Naive thymus-derived CD4-positive, alpha-beta T cell (primary cell): Measurements from ENCODE around the gene MCMBP. TPM values are rescaled to one million over a fixed set of nuclear protein-coding genes. Genes with fewer than 3 reads are reported as not detected.

Experiments
- ATAC-seq: fragments of 150-1000 bp; cut with Tn5 transposase; 2 replicates; pipeline ENCODE4 v1.10.0; 2021; ENCODE audit warnings: mild to moderate bottlenecking, moderate library complexity
- CTCF ChIA-PET: fragments of 350-600 bp; sonication (Branson Sonifier 250); formaldehyde crosslinking; loops from one replicate; lab custom pipeline; 2021; ENCODE audit warnings: antibody characterized with exemption; lab: Charles Lee
- POLR2A ChIA-PET: fragments of 350-600 bp; sonication (Branson Sonifier 250); formaldehyde crosslinking; loops from one replicate; lab custom pipeline; 2021; ENCODE audit warnings: antibody characterized with exemption, inconsistent platforms; lab: Charles Lee
- DNase-seq, 9 donors: peaks; one replicate each; pipeline versions ENCODE4 v3.0.0 to v3.0.0-alpha.2; 2020 to 2022; ENCODE audit warnings: mixed read lengths in 1 of 9
- H3K27ac ChIP-seq: one replicate; pipeline ENCODE4 v1.7.0; 2013; ENCODE audit warnings: mild to moderate bottlenecking, low read depth, low read length, moderate library complexity
- H3K27me3 ChIP-seq, 2 donors: one replicate each; pipeline ENCODE4 v1.7.0; 2013; ENCODE audit warnings: low read length in 2 of 2, mild to moderate bottlenecking in 2 of 2, moderate library complexity in 2 of 2; ENCODE audit not compliant: control insufficient read depth in 2 of 2, insufficient read depth in 2 of 2
- H3K36me3 ChIP-seq, 3 experiments: 1 replicate in 2 of 3; 2 replicates in 1 of 3; pipeline ENCODE4 v1.7.0; 2013; ENCODE audit warnings: low read length in 3 of 3, mild to moderate bottlenecking in 3 of 3, moderate library complexity in 1 of 3; ENCODE audit not compliant: insufficient read depth in 3 of 3, control insufficient read depth in 2 of 3
- H3K4me1 ChIP-seq, 2 donors: one replicate each; pipeline ENCODE4 v1.7.0; 2013; ENCODE audit warnings: low read length in 2 of 2, mild to moderate bottlenecking in 2 of 2, moderate library complexity in 1 of 2; ENCODE audit not compliant: control insufficient read depth in 2 of 2, insufficient read depth in 2 of 2
- H3K4me3 ChIP-seq: 2 replicates; pipeline ENCODE4 v1.7.0; 2013; ENCODE audit warnings: mild to moderate bottlenecking, low read length
- H3K9me3 ChIP-seq, 3 experiments: 1 replicate in 2 of 3; 2 replicates in 1 of 3; pipeline ENCODE4 v1.7.0; 2013; ENCODE audit warnings: low read length in 3 of 3; ENCODE audit not compliant: control insufficient read depth in 2 of 3
- H3K27ac Mint-ChIP-seq, 9 donors: one replicate each; pipeline ENCODE4 v1.8.0; 2020 to 2022; ENCODE audit warnings: mixed read lengths in 9 of 9, mild to moderate bottlenecking in 8 of 9, moderate library complexity in 5 of 9, inconsistent platforms in 2 of 9
- H3K27me3 Mint-ChIP-seq, 5 donors: one replicate each; pipeline ENCODE4 v1.8.0; 2021 to 2022; ENCODE audit warnings: mixed read lengths in 5 of 5, mild to moderate bottlenecking in 1 of 5
- H3K36me3 Mint-ChIP-seq, 5 donors: one replicate each; pipeline ENCODE4 v1.8.0; 2020 to 2022; ENCODE audit warnings: mixed read lengths in 5 of 5, mild to moderate bottlenecking in 3 of 5, inconsistent platforms in 1 of 5
- H3K4me1 Mint-ChIP-seq, 7 donors: one replicate each; pipeline ENCODE4 v1.8.0; 2020 to 2022; ENCODE audit warnings: mixed read lengths in 7 of 7, mild to moderate bottlenecking in 3 of 7, inconsistent platforms in 1 of 7
- H3K4me3 Mint-ChIP-seq, 10 donors: one replicate each; pipeline ENCODE4 v1.8.0; 2020 to 2022; ENCODE audit warnings: mild to moderate bottlenecking in 10 of 10, mixed read lengths in 10 of 10, moderate library complexity in 6 of 10, inconsistent platforms in 2 of 10
- H3K9me3 Mint-ChIP-seq, 11 donors: one replicate each; pipeline ENCODE4 v1.8.0; 2020 to 2022; ENCODE audit warnings: mixed read lengths in 11 of 11, mild to moderate bottlenecking in 4 of 11, inconsistent platforms in 1 of 11, moderate library complexity in 1 of 11
- intact Hi-C, 2 donors: fragments of 100-400 bp; cut with micrococcal nuclease; formaldehyde crosslinking; loops; one replicate each; pipeline ENCODE4 v1.15.1; 2023
- polyA plus RNA-seq, 2 donors: library from polyadenylated mRNA; unstranded; fragments of 300-500 nt; fragmentation: Illumina TruSeq; gene quantifications; one replicate each; pipeline ENCODE4 v1.2.3, GENCODE V29; 2021
- total RNA-seq, 6 experiments: library from RNA in 5 of 6; stranded (reverse) in 5 of 6; gene quantifications; 1 replicate in 5 of 6; 2 replicates in 1 of 6; pipeline ENCODE4 v1.2.3 and lab custom pipeline; 2021 to 2026

Gene MCMBP
- total and polyA plus RNA-seq, 7 experiments from 2014 or later, result 30.5 to 82.8 (median 46.0) TPM

- intact Hi-C loops, result no loop called here
- Histone ChIP-seq H3K27me3 (no peaks in the 10 kb centered on the region), H3K4me1 (no peaks in the 10 kb centered on the region), H3K9me3 (no peaks in the 10 kb centered on the region), H3K36me3 (peaks cover 0 to 16% (median 2%) of the 10 kb centered on the region in 3 experiments), H3K4me3 (no peak overlapping the region), H3K27ac (no peak overlapping the region)
- no peak overlapping the region for H3K4me3 Mint-ChIP-seq
- ATAC-seq (no peak), DNase-seq (no peak)
- H3K9me3 Mint-ChIP-seq, result no peaks in the 10 kb centered on the region
- POLR2A ChIA-PET, result interaction anchor here (0.5 kb wide), 1 partner anchor 27 kb away, joined by 4 read pairs; no protein-coding TSS in a partner anchor
- no peaks in the 10 kb centered on the region for H3K27me3 Mint-ChIP-seq
- CTCF ChIA-PET, result no interaction called here
- H3K36me3 Mint-ChIP-seq, result peaks cover 4 to 23% (median 5%) of the 10 kb centered on the region in 5 donors
- H3K4me1 Mint-ChIP-seq, result peaks cover 0 to 2% (median 0%) of the 10 kb centered on the region in 7 donors
- H3K27ac Mint-ChIP-seq, result peak overlapping the region in 4 of 9 donors; percentile 28 to 66 (median 52)
Measured at GRCh38 chr10:119824299-119824698, 48.3 kb downstream of the MCMBP start.

GRCh38 chr10:119821182-119821581 is 51.5 kb downstream of the MCMBP start:
- no peak overlapping the region for H3K27ac ChIP-seq
- no peak overlapping the region for H3K4me3 ChIP-seq
- DNase-seq, result no peak
- ATAC-seq, result no peak
- intact Hi-C loops, result no loop called here
- peak overlapping the region in 1 of 9 donors; percentile 12 for H3K27ac Mint-ChIP-seq
- CTCF ChIA-PET, result no interaction called here
- H3K36me3 ChIP-seq, result peaks cover 0 to 6% (median 0%) of the 10 kb centered on the region in 3 experiments
- no peaks in the 10 kb centered on the region for H3K4me1 ChIP-seq
- H3K36me3 Mint-ChIP-seq, result peaks cover 0 to 25% (median 10%) of the 10 kb centered on the region in 5 donors
- peaks cover 0 to 2% (median 0%) of the 10 kb centered on the region in 7 donors for H3K4me1 Mint-ChIP-seq
- POLR2A ChIA-PET, result no interaction called here
- H3K9me3 ChIP-seq, result no peaks in the 10 kb centered on the region
- H3K27me3 ChIP-seq, result no peaks in the 10 kb centered on the region
- no peaks in the 10 kb centered on the region for H3K27me3 Mint-ChIP-seq
- no peak overlapping the region for H3K4me3 Mint-ChIP-seq
- no peaks in the 10 kb centered on the region for H3K9me3 Mint-ChIP-seq

- Mint-ChIP-seq H3K4me3 (peak overlapping the region in 6 of 10 donors; percentile 8 to 54 (median 22)), H3K27ac (peak overlapping the region in 2 of 9 donors; percentile 39 to 47), H3K9me3 (no peaks in the 10 kb centered on the region), H3K36me3 (peaks cover 4 to 31% (median 17%) of the 10 kb centered on the region in 5 donors), H3K27me3 (no peaks in the 10 kb centered on the region), H3K4me1 (peaks cover 0 to 4% (median 0%) of the 10 kb centered on the region in 7 donors)
- ChIA-PET CTCF (interaction anchor here (1.1 kb wide), 1 partner anchor 40 kb away, joined by 3 read pairs; no protein-coding TSS in a partner anchor), POLR2A (no interaction called here)
- intact Hi-C loops, result no loop called here
- Histone ChIP-seq H3K27me3 (no peaks in the 10 kb centered on the region), H3K4me1 (no peaks in the 10 kb centered on the region), H3K9me3 (no peaks in the 10 kb centered on the region), H3K36me3 (peaks cover 0 to 6% (median 0%) of the 10 kb centered on the region in 3 experiments), H3K27ac (no peak overlapping the region), H3K4me3 (no peak overlapping the region)
- ATAC-seq (no peak), DNase-seq (no peak)
Measured at GRCh38 chr10:119818889-119819270, 53.8 kb downstream of the MCMBP start.

GRCh38 chr10:119817991-119818888 is 54.4 kb downstream of the MCMBP start:
- Histone ChIP-seq H3K4me3 (no peak overlapping the region), H3K36me3 (peaks cover 0 to 6% (median 0%) of the 10 kb centered on the region in 3 experiments), H3K27me3 (no peaks in the 10 kb centered on the region), H3K4me1 (no peaks in the 10 kb centered on the region), H3K9me3 (no peaks in the 10 kb centered on the region), H3K27ac (no peak overlapping the region)
- Mint-ChIP-seq H3K9me3 (no peaks in the 10 kb centered on the region), H3K4me1 (peaks cover 0 to 4% (median 0%) of the 10 kb centered on the region in 7 donors), H3K27me3 (no peaks in the 10 kb centered on the region), H3K4me3 (peak overlapping the region in 4 of 10 donors; percentile 12 to 54 (median 40)), H3K36me3 (peaks cover 0 to 33% (median 14%) of the 10 kb centered on the region in 5 donors), H3K27ac (no peak overlapping the region)
- intact Hi-C loops, result no loop called here
- POLR2A ChIA-PET, result no interaction called here
- ATAC-seq (peak; percentile 31), DNase-seq (peak in 6 of 9 donors; percentile 2 to 32 (median 18))
- CTCF ChIA-PET, result interaction anchor here (1.1 kb wide), 1 partner anchor 41 kb away, joined by 3 read pairs; no protein-coding TSS in a partner anchor

GRCh38 chr10:119815671-119816070 is 57.0 kb downstream of the MCMBP start:
- Mint-ChIP-seq H3K27me3 (no peaks in the 10 kb centered on the region), H3K27ac (no peak overlapping the region), H3K36me3 (peaks cover 0 to 37% (median 17%) of the 10 kb centered on the region in 5 donors), H3K4me1 (peaks cover 0 to 4% (median 0%) of the 10 kb centered on the region in 7 donors), H3K4me3 (no peak overlapping the region), H3K9me3 (no peaks in the 10 kb centered on the region)
- Histone ChIP-seq H3K4me3 (no peak overlapping the region), H3K27ac (no peak overlapping the region), H3K4me1 (no peaks in the 10 kb centered on the region), H3K36me3 (peaks cover 0 to 4% (median 3%) of the 10 kb centered on the region in 3 experiments), H3K9me3 (no peaks in the 10 kb centered on the region), H3K27me3 (no peaks in the 10 kb centered on the region)
- ATAC-seq (no peak), DNase-seq (no peak)
- POLR2A ChIA-PET, result no interaction called here
- intact Hi-C loops, result no loop called here
- CTCF ChIA-PET, result no interaction called here

GRCh38 chr10:119812684-119813083 is 60.0 kb downstream of the MCMBP start:
- CTCF ChIA-PET, result no interaction called here
- POLR2A ChIA-PET, result no interaction called here
- no peaks in the 10 kb centered on the region for H3K9me3 ChIP-seq
- no peaks in the 10 kb centered on the region for H3K4me1 ChIP-seq
- Mint-ChIP-seq H3K4me1 (peaks cover 0 to 4% (median 0%) of the 10 kb centered on the region in 7 donors), H3K36me3 (peaks cover 0 to 34% (median 9%) of the 10 kb centered on the region in 5 donors), H3K27me3 (no peaks in the 10 kb centered on the region), H3K27ac (no peak overlapping the region), H3K9me3 (no peaks in the 10 kb centered on the region), H3K4me3 (no peak overlapping the region)
- DNase-seq (no peak), ATAC-seq (no peak)
- peaks cover 0 to 4% (median 3%) of the 10 kb centered on the region in 3 experiments for H3K36me3 ChIP-seq
- H3K27me3 ChIP-seq, result no peaks in the 10 kb centered on the region
- intact Hi-C loops, result no loop called here
- no peak overlapping the region for H3K27ac ChIP-seq
- H3K4me3 ChIP-seq, result no peak overlapping the region
